Measurements from ENCODE around the gene CFB. TPM values are rescaled to one million over a fixed set of nuclear protein-coding genes. Genes with fewer than 3 reads are reported as not detected.
A peak's percentile ranks its signal among the peaks of the same experiment; 100 is the strongest.

The CFB gene
- total and polyA plus RNA-seq, 2 of the 13 experiments (the other 11 are each of a cell fraction or from before 2014, with no cell fraction given) = 171 to 513 TPM

- no peak for TF ChIP-seq LCORL (IDR thresholded peaks at IDR 0.05)
- peak; percentile 75; the same call in 1 of the 2 replicates for TF ChIP-seq LCORL (CRISPR knock-in tag; IDR thresholded peaks at IDR 0.05)
- TF ChIP-seq MXD4 (CRISPR knock-in tag; IDR thresholded peaks at IDR 0.05) = peak; percentile 51; the same call in 1 of the 2 replicates
- 0 out of 2 replicates have a peak, but pooled peaks have one; percentile 59 for TF ChIP-seq SIN3A (IDR thresholded peaks at IDR 0.05; ENCODE audit: borderline replicate concordance, low read depth, low read length)
- TF ChIP-seq ZNF687 (CRISPR knock-in tag; IDR thresholded peaks at IDR 0.05) = peak; percentile 79
- peak; percentile 43; the same call in 1 of the 2 replicates for TF ChIP-seq STAG1 (CRISPR knock-in tag; IDR thresholded peaks at IDR 0.05)
- TF ChIP-seq KDM5A (IDR thresholded peaks at IDR 0.05; ENCODE audit: borderline replicate concordance, low read length) = peak; percentile 61; the same call in 1 of the 2 replicates
- TF ChIP-seq SAP130 (CRISPR knock-in tag; IDR thresholded peaks at IDR 0.05; ENCODE audit: low read depth) = peak; percentile 66; the same call in 1 of the 2 replicates
- TF ChIP-seq ZNF710 (CRISPR knock-in tag; IDR thresholded peaks at IDR 0.05; ENCODE audit: borderline replicate concordance) = no peak
- 0 out of 2 replicates have a peak, but pooled peaks have one; percentile 9 for TF ChIP-seq ZBTB46 (CRISPR knock-in tag; IDR thresholded peaks at IDR 0.05; ENCODE audit: borderline replicate concordance)
- TF ChIP-seq POGZ (CRISPR knock-in tag; IDR thresholded peaks at IDR 0.05) = no peak; the same call in 1 of the 2 replicates
- peak; percentile 80 for TF ChIP-seq DMAP1 (CRISPR knock-in tag; IDR thresholded peaks at IDR 0.05)
- TF ChIP-seq ATF7 (IDR thresholded peaks at IDR 0.05) = no peak
- peak; percentile 39; the same call in 1 of the 2 replicates for TF ChIP-seq ATF7 (CRISPR knock-in tag; IDR thresholded peaks at IDR 0.05)
- no peak for TF ChIP-seq ZNF784 (CRISPR knock-in tag; IDR thresholded peaks at IDR 0.05; ENCODE audit: borderline replicate concordance)
- 0 out of 2 replicates have a peak, but pooled peaks have one; percentile 26 for TF ChIP-seq ARID3A (IDR thresholded peaks at IDR 0.05; ENCODE audit: low read depth, low read length)
Measured at GRCh38 chr6:31901953-31902643, 43.8 kb upstream of the CFB start, which contains the start of gene ZBTB12 (continued).
